NK-92 (cell line): ENCODE measurements around the gene CSRNP3.
"Not testable (repeated sequence)": the region's sequence is repeated elsewhere in the genome, so short reads cannot be mapped to it uniquely, and the experiment has no call there.

ENCODE experiments used
- DNase-seq: peaks from one replicate; lab custom pipeline; 2025; ENCODE audit not compliant: unreplicated experiment; lab: John Stamatoyannopoulos, UW

Gene CSRNP3

DNA sequence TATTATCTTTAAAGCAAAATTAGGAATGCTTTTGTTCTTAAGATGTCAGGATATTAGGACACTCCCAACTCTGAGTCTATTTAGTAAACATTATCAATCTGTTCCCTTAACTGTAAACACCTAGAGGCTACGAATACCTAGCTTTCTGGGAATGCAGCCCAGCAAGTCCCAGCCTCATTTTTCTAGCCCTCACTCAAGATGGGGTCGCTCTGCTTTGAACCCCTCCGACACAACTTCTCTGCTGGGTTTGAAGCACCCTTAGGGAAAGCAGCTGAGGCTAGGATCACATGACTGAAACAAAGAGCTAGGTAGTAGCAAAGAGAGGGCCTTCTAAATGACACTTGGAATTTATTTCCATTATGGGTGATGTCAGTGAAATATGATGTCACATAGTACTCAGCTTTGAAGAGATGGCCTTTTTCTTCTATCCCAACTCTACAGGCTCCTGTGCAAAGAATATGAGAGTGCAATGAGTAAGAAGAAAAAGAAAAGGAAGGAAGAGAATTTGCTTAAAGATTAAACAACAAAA is 114.7 kb downstream of the CSRNP3 start:
- DNase-seq, result no peak

DNA sequence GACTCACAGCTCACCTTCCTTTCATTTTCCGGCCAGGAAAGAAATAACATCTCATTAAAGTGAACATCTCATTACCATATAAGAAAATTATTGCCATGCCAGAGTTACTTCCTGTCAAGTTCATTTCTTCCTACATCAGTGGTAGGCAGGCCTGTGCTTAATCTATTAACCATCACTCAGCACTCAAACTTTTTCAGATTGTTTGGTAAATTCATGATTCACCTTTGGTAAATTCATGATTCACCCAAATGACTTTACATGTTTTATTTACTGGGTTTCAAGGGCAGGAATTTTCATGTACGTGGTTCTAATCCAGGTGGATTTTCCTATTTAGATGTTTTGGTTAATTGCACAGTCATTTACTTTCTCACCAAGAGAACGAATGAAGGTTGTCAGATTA is 116.5 kb downstream of the CSRNP3 start:
- DNase-seq, result no peak

DNA sequence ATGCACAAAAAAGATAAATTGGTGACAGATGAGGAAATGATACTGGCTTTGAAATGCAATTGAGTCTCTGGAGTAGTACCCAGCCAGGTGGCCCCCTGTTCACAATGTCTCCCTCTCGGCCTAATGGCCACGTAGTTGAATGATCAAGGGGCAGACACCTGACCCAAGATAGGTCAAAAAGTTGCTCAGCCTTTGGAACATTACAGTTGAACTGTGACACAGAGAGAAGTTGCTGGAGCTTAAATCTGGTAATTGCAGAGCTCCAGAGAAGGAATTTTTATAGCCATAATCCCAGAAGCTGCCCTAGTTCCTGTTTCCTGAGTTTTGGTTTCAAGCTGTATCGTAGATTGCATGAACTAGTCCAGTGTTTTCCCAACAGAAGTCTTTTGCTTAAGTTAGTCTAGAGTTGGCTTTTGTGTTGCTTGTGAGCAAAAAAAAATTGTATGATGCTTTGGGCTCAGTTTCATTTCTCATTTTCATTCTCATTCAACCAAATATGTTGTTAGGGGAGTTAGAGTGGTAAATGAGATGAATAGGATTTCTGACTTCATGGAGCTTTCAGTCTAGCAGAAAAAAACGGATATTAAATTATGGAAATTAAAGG is 117.9 kb downstream of the CSRNP3 start:
- no peak for DNase-seq

DNA sequence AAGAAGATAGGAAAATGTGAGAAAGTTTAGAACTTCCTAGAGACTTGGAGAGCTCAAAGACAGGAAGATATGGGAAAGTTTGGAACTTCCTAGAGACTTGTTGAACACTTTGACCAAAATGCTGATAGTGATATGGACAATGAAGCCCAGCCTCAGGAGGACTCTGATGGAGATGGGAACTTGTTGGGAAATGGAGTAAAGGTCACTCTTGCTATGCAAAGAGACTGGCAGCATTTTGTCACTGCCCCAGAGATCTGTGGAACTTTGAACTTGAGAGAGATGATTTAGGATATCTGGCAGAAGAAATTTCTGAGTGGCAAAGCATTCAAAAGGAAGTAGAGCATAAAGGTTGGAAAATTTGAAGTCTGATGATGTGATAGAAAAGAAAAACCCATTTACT is 121.5 kb downstream of the CSRNP3 start:
- DNase-seq, result not testable (repeated sequence)

DNA sequence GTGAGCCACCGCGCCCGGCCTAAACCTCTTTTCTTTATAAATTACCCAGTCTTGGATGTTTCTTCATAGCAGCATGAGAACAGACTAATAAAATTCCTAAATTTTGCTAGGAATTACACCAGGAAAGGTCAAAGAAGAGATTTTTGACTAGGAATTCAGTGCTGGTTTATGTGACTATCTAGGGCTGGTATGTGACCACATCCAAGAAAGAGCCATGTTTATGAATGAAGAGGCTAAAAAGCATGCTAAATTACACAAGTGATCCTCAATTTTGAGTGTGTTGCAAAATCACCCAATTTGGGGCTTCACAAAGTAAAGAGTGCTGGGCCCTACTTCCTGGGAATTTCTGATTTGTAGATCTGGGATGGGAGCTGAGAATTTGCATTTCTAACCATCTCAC is 123.6 kb downstream of the CSRNP3 start:
- DNase-seq, result no peak

DNA sequence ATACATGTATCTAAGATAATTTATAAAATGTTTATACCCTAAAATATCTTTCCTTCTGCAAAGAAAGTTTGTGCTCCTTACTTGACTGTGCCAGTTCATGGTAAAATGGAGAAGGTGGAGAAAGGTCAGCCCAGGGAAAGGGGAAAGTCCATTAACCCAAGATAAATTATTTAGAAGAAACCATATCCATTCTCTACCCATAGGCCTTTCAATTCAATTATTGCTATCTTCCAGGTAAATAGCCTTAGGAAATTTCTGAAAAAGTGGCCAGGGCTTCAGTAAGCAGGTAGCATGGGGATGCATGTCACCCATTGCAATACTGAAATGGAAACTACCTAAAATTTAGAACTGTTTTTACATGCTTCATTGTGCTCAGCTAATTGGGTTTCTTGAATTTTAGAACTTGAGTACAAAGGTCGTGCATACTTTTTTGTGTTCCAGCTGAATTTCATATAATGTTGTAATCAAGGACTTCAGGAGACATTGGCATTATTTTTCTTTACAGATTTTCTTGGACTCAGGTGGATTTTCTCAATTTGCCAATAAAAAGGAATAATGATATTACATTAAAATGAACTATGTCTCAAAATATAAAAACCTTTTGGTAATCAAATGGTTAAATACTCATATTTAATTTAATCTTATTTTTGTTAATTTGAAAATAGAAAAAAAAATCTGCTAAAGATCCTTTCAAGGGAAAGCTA is 124.9 kb downstream of the CSRNP3 start:
- no peak for DNase-seq

DNA sequence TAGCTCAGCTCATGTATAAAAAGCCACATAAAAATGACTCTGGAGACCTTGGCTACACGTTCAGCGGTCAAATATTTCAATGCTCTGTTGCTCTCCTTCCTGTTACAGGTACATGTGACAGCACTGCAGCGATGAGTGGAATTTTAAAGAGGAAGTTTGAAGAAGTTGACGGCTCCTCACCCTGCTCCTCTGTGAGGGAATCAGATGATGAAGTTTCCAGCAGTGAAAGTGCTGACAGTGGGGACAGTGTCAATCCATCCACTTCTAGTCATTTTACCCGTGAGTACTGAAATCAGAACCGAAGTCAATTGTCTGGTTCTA is 125.4 kb downstream of the CSRNP3 start:
- no peak for DNase-seq

DNA sequence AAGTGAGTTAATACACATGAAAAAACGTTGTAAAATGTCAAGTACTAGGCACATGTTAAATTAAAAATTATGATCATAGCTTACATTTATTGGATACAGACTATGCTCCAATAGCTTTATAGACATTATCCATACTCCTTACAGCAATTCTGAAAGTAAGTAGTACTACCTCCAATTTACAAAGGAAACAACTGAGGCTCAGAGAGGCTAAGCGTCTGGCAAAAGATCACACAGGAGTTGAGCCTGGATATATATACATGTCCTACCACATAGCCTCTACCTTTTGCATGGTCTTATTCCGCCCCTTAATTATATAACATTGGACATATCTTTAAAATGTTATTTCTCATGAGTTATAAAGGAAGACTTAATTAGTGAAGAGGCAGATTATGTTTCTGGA is 127.3 kb downstream of the CSRNP3 start:
- no peak for DNase-seq

DNA sequence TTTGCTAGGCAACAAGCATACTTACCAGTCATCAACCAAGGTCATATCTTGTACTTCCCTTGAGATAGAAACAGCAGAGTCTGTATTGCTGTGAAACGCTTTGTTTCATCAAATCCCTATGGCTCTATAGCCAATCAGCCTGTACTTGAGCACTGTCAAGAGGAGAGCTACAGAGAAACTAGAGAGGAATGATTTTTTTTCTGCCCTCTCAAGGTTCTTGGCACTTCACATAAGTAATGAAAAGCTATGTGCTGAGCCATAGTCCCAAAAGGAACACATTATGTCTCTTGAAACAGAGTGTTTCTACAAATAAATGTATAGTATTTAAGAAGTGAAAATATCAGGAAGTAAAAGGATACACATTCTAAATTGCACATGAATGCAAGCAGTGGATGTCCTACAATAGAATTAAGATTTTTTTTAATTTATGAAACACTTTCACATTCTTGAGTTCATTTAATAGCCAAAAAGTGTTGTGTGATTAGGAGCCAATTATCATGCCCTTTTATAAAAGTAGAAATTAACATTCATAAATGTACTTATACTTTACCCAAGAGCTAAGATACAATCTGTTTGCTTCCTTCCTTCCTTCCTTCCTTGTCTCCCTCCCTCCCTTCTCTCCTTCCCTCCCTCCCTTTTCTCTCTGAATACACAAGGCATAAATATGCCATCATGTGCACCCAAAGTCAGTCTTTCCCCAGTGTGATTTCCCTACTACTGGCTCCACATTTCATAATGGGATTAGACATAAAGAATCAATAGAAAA is 131.8 kb downstream of the CSRNP3 start:
- DNase-seq, result no peak

DNA sequence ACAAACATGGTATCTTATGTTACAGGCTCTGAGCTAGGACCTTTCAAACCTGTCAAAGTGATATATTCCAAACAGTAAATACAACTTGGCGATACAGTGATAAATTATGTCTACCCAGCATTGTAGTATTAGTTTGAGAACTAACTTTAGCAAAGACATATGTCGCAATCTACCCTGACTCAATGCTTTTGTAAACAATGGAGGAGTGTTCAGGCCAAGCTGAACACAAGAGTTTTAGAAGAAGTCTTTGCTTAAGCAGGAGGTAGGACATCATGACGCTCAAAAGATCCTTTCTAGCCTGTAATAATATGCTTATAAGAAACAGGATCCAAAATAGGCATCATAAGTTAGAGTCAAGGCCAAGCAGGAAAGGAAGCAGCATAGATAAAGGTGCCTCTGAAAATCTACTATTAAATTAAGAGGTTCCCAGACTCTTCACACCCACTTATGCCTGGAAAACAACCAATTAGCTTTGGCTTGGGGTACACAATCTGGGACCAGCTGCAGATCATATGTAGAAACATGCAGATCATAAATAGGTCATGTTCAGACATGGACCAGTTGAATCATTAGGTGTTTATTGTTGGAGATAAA is 132.5 kb downstream of the CSRNP3 start:
- DNase-seq, result no peak

DNA sequence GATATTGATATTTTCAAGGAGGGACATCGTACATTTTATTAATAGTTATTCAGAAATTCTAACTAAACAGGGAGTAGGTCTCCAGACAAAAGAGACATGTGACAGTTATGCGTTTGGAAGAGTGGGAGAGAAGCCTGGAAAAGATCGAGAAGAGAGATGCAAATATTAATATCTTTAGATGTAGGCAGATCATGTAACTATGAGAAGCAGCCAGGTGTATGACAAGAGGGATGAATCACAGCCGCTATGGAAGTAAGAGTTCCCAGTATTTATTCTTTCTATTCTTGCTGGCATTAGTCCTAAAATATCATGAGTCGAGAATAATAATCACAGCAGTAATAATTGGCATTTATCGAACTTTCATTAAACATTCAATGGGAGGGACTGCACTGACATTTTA is 140.2 kb downstream of the CSRNP3 start:
- no peak for DNase-seq

DNA sequence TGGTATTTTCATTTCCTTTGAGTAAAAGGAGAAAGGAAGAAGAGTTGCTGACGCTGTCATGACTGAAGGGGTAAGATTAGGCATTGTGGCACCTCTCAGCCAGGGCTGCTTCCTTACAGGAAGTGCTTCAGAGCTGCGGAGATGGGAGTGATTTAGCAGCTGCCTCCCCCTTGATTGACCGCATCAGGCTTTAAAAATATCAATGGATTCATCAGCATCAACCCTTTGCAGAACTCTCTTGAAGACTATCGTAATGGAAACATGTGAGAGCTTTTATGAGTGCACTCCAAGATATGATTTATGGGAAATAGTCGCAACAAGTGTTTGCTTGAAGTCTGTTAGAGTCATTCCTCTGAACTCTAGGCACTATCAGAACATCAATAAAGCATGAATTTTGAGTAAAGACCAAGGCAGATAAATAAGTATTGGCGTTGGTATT is 141.1 kb downstream of the CSRNP3 start:
- no peak for DNase-seq

DNA sequence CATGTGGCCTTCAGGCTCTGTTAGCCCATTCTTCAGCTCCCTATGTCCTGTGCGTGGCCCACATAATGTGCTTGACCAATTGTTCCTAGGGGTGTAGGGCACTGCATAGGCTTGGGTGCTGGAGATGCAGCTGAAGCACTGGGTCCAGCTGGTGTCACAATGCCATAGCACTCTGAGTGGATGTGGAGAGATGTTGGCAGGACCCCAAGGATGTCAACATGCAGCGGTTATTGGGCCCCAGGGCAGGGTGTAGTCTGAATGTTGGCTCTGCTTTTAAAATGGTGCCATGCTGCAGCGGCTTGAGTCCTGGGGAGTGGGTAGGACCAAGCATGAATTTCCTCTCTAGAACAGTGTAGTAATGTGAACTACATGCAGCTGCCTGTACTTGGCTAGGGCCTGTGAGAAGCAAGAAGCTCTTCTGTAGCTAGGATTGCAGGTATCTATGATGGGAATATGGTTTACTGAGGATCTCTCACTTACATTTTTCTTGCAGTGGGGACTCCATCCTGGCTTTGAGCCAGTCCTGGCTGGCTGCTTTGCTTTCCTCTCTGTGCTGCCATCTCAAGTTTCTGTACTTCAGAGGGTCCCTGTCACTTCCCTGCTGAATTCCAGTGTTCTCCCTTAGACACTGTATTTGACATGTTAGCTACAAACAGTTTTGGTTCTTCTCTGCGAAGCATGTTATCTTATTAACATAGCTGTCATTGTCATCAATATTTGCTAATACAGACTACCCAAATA is 148.4 kb downstream of the CSRNP3 start:
- no peak for DNase-seq

DNA sequence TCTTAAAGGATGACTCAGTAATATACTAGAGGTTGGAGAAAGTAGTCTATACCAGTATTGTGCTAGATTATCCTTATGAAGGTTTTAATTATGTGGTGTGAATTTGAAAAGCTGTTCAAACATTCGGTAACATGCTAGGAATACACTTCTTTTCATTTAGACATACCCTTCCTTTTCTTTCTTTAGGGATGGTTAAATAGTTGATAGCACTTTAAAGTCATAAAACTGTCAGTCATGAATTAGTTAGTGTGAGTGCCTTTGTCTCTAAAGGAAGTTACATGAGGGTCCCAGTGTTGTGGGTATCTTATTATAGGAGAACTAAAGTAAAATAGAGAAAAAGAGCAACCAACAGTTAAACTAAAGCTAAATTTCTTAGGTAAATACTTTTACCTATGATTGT is 149.3 kb downstream of the CSRNP3 start:
- no peak for DNase-seq

DNA sequence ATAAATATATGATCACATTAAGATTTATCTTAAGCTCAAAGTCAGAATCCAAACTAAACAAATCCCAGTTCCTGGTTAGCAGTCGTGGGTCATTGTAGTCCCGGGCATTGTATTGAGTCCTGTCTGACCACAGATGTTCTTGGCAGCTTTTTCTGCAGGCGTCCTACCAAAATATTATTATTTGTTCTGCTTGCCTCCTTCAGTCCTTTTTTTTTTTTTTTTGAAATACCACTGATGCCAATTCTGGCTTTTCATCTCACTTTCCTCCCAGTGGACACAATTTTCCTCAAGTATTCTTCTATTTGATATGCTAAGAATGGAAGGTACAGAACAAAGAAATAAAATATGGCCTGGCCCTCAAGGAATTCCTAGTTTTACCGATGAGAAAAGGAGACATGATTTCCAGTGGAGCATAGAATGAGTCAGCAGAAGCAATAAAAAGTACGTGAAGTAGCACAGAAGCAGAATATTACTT is 151.6 kb downstream of the CSRNP3 start:
- no peak for DNase-seq

DNA sequence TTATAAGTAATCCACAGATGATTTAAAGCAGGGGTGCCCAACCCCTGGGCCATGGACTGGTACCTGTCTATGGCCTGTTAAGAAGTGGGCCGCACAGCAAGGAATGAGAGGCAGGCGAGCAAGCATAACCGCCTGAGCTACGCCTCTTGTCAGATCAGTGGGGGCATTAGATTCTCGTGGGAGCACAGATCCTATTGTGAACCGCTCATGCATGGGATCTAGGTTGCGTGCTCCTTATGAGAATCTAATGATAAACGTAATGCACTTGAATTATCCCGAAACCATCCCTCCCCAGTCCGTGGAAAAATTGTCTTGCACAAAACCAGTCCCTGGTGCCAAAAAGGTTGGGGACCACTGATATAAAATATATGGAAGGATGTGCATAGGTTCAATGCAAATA is 153.7 kb downstream of the CSRNP3 start:
- DNase-seq, result no peak

DNA sequence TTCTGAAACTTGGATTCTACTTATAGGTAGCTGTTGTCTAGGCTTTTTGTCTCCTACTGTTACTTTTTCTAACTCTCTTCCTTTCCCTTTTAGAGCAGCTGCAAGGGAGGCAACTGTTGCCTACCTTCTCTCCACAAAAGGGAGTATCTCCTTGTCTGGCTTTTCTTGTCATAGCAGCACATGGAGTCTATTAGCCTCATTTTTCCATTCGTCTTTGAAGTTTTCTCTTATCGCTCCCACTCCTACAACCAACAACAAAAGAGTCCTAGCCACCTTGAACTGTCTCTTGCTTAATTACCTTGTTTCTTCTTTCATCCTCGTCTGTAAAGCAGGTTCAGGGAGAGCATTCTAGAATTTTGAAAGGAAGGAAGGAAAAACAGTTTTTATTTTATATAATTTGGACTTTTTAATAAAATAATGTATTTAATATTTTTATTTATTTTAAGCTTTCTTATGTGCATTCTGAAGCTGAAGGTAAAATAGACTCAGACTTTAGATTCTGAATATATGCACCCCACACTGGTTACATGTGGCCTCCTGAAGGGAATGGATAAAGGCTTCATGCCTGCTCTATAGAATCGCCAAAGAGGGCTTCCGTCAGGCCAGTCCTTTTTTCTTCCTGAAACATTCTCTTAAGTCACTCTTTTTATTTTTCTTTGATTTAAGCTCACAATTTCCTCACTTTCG is 154.4 kb downstream of the CSRNP3 start:
- no peak for DNase-seq

DNA sequence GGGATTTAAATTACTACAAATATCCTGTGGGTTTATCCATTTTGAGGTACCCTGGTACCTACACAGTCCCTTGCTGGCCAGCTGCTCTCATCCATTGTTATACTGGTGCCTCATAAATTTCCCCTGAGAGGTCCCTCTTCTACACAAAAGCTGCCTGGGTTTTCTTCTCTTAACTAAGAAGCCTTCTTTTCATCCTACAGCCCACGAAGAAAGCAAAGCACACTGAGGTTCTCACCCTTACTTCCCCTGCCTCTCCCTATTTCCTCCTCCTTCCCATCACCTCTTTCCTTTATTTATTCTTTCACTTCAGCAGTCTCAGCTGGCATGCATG is 154.9 kb downstream of the CSRNP3 start:
- DNase-seq, result no peak

DNA sequence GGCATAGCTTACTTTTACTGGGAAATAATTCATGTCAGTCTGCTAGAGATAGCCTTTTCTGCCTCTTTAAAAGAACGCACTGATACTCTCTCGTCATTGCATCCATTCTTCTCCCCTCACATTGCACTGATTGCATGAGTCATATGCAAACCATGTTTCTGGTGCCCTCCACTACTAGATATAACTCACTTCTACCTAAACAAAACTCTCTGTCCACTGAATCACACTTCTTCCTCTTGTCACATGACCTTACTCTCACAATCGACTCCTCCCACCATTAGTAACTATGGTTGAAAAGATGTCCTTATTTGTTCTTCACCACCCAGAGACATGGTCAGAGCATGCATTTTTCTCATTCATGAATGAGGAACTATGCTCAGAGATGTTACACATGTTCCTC is 158.0 kb downstream of the CSRNP3 start:
- no peak for DNase-seq

DNA sequence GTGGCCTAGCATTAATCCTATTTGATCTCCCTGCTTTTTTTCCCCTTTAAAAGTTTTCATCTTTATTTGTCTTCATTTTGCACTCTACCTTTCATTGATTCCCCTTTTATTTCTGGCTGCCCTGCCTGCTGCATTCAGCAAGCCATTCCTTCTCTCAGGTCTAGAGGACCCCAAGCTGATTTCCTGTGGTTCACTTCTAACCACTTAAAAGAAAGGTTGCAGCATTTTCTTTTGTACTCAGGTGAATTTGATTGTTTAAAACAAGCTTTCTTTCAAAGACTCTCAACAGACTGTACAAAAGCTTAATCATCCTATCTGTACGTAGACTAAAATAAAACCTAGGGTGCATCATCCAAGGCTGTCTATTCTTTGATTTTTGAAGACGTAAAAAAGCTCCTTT is 160.3 kb downstream of the CSRNP3 start:
- DNase-seq, result no peak

DNA sequence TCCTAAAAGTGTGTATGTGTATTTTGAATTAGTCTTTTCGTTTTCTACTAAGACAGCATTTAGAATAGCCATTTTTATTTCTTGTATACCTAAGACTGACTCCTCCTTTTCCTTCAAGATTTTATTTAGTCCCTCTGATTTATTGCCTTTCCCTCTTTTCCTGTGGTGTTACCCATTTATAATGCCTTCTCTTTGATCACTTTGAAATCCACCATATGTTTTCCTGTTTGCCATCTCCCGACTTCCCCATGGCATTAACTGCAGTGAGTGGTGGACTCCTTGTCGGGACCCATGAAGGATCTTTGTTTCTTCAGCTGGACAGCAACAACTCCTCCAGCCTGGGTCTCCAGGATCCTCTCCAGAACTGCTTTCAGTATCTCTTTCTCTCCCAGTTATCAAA is 160.7 kb downstream of the CSRNP3 start:
- DNase-seq, result no peak
